GM12891 (cell line): Measurements from ENCODE around the gene MSI1.
A peak's percentile ranks its signal among the peaks of the same experiment; 100 is the strongest.

ENCODE experiments used
- DNase-seq: peaks from one replicate; pipeline ENCODE4 v3.0.0; 2011; ENCODE audit warnings: low spot score; ENCODE audit not compliant: insufficient read length
- FAIRE-seq: peaks from 2 replicates; lab custom pipeline; 2011; peaks lifted over from hg19 to GRCh38; lab: Jason Lieb, UNC
- PAX5 ChIP-seq: IDR thresholded peaks from 2 replicates; pipeline ENCODE4 v1.6.1; 2011; ENCODE audit warnings: low read length, moderate library complexity, mild to moderate bottlenecking; ENCODE audit not compliant: insufficient read depth, severe bottlenecking
- POLR2A ChIP-seq: IDR thresholded peaks from 2 replicates; pipeline ENCODE4 v1.6.1; 2011; ENCODE audit warnings: low read depth, low read length, control low read depth
- POLR2AphosphoS5 ChIP-seq: IDR thresholded peaks from 2 replicates; pipeline ENCODE4 v1.6.1; 2011; ENCODE audit warnings: low read depth, low read length, control low read depth
- POU2F2 ChIP-seq: IDR thresholded peaks from 2 replicates; pipeline ENCODE4 v1.6.1; 2011; ENCODE audit warnings: low read depth, mild to moderate bottlenecking, control low read depth, low read length, moderate library complexity
- SPI1 ChIP-seq: IDR thresholded peaks from 2 replicates; pipeline ENCODE4 v1.6.1; 2011; ENCODE audit warnings: low read depth, low read length, control low read depth
- TAF1 ChIP-seq: IDR thresholded peaks from 2 replicates; pipeline ENCODE4 v1.6.1; 2011; ENCODE audit warnings: low read depth, low read length, control low read depth

Gene MSI1

GRCh38 chr12:120332041-120332440 is 36.9 kb downstream of the MSI1 start:
- DNase-seq, result no peak
- no peak for FAIRE-seq
- TF ChIP-seq SPI1, result no peak
- TF ChIP-seq POLR2A, result no peak
- TF ChIP-seq PAX5, result no peak
- TF ChIP-seq POLR2AphosphoS5, result no peak
- TF ChIP-seq TAF1, result no peak
- no peak for TF ChIP-seq POU2F2

GRCh38 chr12:120331390-120331789 is 37.6 kb downstream of the MSI1 start:
- TF ChIP-seq PAX5, result no peak
- TF ChIP-seq POLR2A, result no peak
- no peak for TF ChIP-seq SPI1
- TF ChIP-seq TAF1, result no peak
- no peak for TF ChIP-seq POU2F2
- TF ChIP-seq POLR2AphosphoS5, result no peak
- no peak for DNase-seq
- FAIRE-seq, result no peak

- no peak for TF ChIP-seq TAF1
- no peak for TF ChIP-seq SPI1
- no peak for TF ChIP-seq POU2F2
- no peak for TF ChIP-seq POLR2A
- no peak for TF ChIP-seq PAX5
- no peak for TF ChIP-seq POLR2AphosphoS5
- DNase-seq (no peak), FAIRE-seq (no peak)
These were observed 40.7 kb downstream of the MSI1 start for GRCh38 chr12:120328228-120328627.

- FAIRE-seq (no peak), DNase-seq (no peak)
- no peak for TF ChIP-seq TAF1
- TF ChIP-seq SPI1, result no peak
- TF ChIP-seq POLR2A, result no peak
- no peak for TF ChIP-seq PAX5
- TF ChIP-seq POU2F2, result no peak
- no peak for TF ChIP-seq POLR2AphosphoS5
These were observed 41.4 kb downstream of the MSI1 start, which contains the start of gene PLA2G1B for GRCh38 chr12:120327593-120327992. PLA2G1B (minus strand) TSS chr12:120327779; CDS start chr12:120327753, 26 bp downstream.

GRCh38 chr12:120324841-120325417 is 44.0 kb downstream of the MSI1 start:
- DNase-seq (no peak), FAIRE-seq (no peak)
- TF ChIP-seq POU2F2 (no peak), TAF1 (no peak), POLR2AphosphoS5 (no peak), POLR2A (no peak)

- TF ChIP-seq SPI1, result no peak
- no peak for TF ChIP-seq TAF1
- TF ChIP-seq POLR2A, result no peak
- no peak for TF ChIP-seq POLR2AphosphoS5
- TF ChIP-seq POU2F2, result no peak
- no peak for TF ChIP-seq PAX5
- no peak for DNase-seq
- FAIRE-seq, result no peak
These were observed 45.2 kb downstream of the MSI1 start for GRCh38 chr12:120323772-120324171.

- TF ChIP-seq PAX5, result no peak
- TF ChIP-seq POLR2AphosphoS5, result no peak
- TF ChIP-seq POLR2A, result no peak
- TF ChIP-seq TAF1, result no peak
- TF ChIP-seq SPI1, result no peak
- TF ChIP-seq POU2F2, result no peak
- DNase-seq, result no peak
- FAIRE-seq, result no peak
These were observed 47.4 kb downstream of the MSI1 start for GRCh38 chr12:120321382-120322202.

GRCh38 chr12:120317224-120318105 is 51.5 kb downstream of the MSI1 start:
- peak; percentile 99 for FAIRE-seq
- TF ChIP-seq PAX5, result no peak
- peak; percentile 97 for TF ChIP-seq TAF1
- peak; percentile 86 for TF ChIP-seq POLR2A
- no peak for TF ChIP-seq SPI1
- no peak for TF ChIP-seq POU2F2
- peak; percentile 78 for TF ChIP-seq POLR2AphosphoS5
- peak; percentile 94 for DNase-seq

GRCh38 chr12:120316798-120317223 is 52.2 kb downstream of the MSI1 start:
- DNase-seq, result no peak
- TF ChIP-seq POLR2AphosphoS5 (no peak), POU2F2 (no peak), TAF1 (no peak), SPI1 (no peak)
- FAIRE-seq, result no peak
